ENCODE results near the gene MSL2.

DNA sequence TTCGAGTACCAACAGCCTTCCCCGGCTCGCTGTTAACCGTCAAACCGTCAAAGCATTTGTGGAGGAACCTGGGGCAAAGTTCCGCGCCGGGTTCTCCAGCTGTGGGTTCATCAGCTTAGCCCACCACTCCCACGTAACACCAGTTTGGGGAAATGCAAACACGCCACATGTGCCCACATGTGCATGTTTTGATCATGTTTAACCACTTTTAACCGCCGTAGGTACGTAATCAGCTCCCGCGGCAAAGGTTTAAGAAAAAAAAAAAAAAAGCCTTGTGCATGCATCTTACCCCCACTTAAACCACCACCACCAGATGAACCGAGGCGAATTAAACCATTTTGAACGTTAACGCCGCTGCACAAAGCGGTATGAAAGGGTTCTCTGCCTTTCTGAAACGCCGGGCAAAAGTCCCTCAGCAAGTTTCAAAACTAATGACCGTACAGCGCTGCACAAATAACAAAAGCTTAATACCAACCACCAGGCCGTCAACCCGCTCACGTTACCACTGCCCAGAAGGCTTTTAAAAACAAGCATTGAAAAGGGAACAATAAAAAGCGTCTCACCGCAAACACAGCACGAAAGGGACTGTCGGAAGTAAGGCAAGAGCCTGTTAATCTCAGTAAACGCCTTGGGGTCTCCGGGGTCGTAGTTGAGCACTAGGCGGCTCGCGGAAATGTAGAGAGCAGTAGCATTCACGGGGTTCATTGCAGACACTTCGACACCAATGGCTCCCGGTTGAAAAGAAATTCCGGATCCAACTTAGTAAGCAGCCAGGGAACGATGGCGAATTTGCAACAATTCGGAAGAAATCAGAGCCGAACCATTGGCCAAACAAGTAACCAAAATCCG, 1.5 kb downstream of the MSL2 start:
- TF ChIP-seq, protein P1, sequence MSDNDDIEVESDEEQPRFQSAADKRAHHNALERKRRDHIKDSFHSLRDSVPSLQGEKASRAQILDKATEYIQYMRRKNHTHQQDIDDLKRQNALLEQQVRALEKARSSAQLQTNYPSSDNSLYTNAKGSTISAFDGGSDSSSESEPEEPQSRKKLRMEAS (CRISPR knock-in tag; IDR thresholded peaks at IDR 0.05) = no peak; the same call in 1 of the 2 replicates
- TF ChIP-seq ETV6 (CRISPR knock-in tag; IDR thresholded peaks at IDR 0.05) = no peak
- TF ChIP-seq, protein P2, sequence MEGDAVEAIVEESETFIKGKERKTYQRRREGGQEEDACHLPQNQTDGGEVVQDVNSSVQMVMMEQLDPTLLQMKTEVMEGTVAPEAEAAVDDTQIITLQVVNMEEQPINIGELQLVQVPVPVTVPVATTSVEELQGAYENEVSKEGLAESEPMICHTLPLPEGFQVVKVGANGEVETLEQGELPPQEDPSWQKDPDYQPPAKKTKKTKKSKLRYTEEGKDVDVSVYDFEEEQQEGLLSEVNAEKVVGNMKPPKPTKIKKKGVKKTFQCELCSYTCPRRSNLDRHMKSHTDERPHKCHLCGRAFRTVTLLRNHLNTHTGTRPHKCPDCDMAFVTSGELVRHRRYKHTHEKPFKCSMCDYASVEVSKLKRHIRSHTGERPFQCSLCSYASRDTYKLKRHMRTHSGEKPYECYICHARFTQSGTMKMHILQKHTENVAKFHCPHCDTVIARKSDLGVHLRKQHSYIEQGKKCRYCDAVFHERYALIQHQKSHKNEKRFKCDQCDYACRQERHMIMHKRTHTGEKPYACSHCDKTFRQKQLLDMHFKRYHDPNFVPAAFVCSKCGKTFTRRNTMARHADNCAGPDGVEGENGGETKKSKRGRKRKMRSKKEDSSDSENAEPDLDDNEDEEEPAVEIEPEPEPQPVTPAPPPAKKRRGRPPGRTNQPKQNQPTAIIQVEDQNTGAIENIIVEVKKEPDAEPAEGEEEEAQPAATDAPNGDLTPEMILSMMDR (IDR thresholded peaks at IDR 0.05) = no peak
- TF ChIP-seq TCF7 (CRISPR knock-in tag; IDR thresholded peaks at IDR 0.05; ENCODE audit: low read depth) = no peak
- TF ChIP-seq, protein P3, sequence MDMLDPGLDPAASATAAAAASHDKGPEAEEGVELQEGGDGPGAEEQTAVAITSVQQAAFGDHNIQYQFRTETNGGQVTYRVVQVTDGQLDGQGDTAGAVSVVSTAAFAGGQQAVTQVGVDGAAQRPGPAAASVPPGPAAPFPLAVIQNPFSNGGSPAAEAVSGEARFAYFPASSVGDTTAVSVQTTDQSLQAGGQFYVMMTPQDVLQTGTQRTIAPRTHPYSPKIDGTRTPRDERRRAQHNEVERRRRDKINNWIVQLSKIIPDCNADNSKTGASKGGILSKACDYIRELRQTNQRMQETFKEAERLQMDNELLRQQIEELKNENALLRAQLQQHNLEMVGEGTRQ (CRISPR knock-in tag; IDR thresholded peaks at IDR 0.05) = no peak
- TF ChIP-seq EMX1 (CRISPR knock-in tag; IDR thresholded peaks at IDR 0.05) = no peak
- TF ChIP-seq, protein P4, sequence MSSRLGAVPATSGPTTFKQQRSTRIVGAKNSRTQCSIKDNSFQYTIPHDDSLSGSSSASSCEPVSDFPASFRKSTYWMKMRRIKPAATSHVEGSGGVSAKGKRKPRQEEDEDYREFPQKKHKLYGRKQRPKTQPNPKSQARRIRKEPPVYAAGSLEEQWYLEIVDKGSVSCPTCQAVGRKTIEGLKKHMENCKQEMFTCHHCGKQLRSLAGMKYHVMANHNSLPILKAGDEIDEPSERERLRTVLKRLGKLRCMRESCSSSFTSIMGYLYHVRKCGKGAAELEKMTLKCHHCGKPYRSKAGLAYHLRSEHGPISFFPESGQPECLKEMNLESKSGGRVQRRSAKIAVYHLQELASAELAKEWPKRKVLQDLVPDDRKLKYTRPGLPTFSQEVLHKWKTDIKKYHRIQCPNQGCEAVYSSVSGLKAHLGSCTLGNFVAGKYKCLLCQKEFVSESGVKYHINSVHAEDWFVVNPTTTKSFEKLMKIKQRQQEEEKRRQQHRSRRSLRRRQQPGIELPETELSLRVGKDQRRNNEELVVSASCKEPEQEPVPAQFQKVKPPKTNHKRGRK (CRISPR knock-in tag; IDR thresholded peaks at IDR 0.05; ENCODE audit: borderline replicate concordance) = no peak
- no peak for TF ChIP-seq SP1 (CRISPR knock-in tag; conservative IDR thresholded peaks at IDR 0.05)
- no peak for TF ChIP-seq ZNF671 (CRISPR knock-in tag; IDR thresholded peaks at IDR 0.05)
- no peak for TF ChIP-seq NFYB (CRISPR knock-in tag; conservative IDR thresholded peaks at IDR 0.05; ENCODE audit: low read depth)
- no peak for TF ChIP-seq JUN (CRISPR knock-in tag; IDR thresholded peaks at IDR 0.05)
- no peak for TF ChIP-seq TEAD1 (CRISPR knock-in tag; IDR thresholded peaks at IDR 0.05)
- TF ChIP-seq CBFB (CRISPR knock-in tag; IDR thresholded peaks at IDR 0.05; ENCODE audit: low read depth) = no peak; the same call in 1 of the 2 replicates

Measured in WTC11 (cell line).